HCT116 (cell line): ENCODE results near the gene ALDOC.

Source experiments
- ATF3 ChIP-seq: IDR thresholded peaks from 2 replicates; pipeline ENCODE4 v1.6.1; 2012
- CEBPB ChIP-seq: IDR thresholded peaks from 2 replicates; pipeline ENCODE4 v1.6.1; 2012; ENCODE audit warnings: low read depth
- EZH2 ChIP-seq: fragments of 200-600 bp; sonication (generic); IDR thresholded peaks from 2 replicates; pipeline ENCODE4 v1.6.1; 2017; ENCODE audit warnings: antibody characterized with exemption, mixed run types
- POLR2A ChIP-seq: IDR thresholded peaks from 2 replicates; pipeline ENCODE4 v1.7.0; 2011; ENCODE audit warnings: borderline replicate concordance; ENCODE audit not compliant: insufficient read depth, insufficient read length; ENCODE audit errors: extremely low read depth
- POLR2AphosphoS5 ChIP-seq: IDR thresholded peaks from 2 replicates; pipeline ENCODE4 v1.6.1; 2011; ENCODE audit warnings: mild to moderate bottlenecking, low read depth, low read length, moderate library complexity
- RAD21 ChIP-seq: IDR thresholded peaks from 2 replicates; pipeline ENCODE4 v1.6.1; 2012; ENCODE audit warnings: low read depth, mild to moderate bottlenecking
- REST ChIP-seq: IDR thresholded peaks from 2 replicates; pipeline ENCODE4 v1.6.1; 2012; ENCODE audit warnings: low read depth
- SIN3A ChIP-seq: IDR thresholded peaks from 2 replicates; pipeline ENCODE4 v1.6.1; 2012; ENCODE audit warnings: low read depth
- SP1 ChIP-seq: IDR thresholded peaks from 2 replicates; pipeline ENCODE4 v1.6.1; 2012; ENCODE audit warnings: low read depth
- TCF7L2 ChIP-seq: IDR thresholded peaks from 2 replicates; pipeline ENCODE4 v1.7.0; 2011; ENCODE audit warnings: borderline replicate concordance, inconsistent platforms; ENCODE audit not compliant: insufficient read depth, insufficient read length; ENCODE audit errors: extremely low read depth
- ZNF274 ChIP-seq: fragments of 200-500 bp; sonication (Bioruptor generic); IDR thresholded peaks from 2 replicates; pipeline ENCODE4 v1.6.1; 2014; ENCODE audit warnings: mild to moderate bottlenecking, low read depth, low read length, inconsistent platforms
- TF ChIP-seq, protein P1 (sequence below), 3 experiments: fragments of 200-600 bp in 1 of 3; sonication (generic) in 1 of 3; IDR thresholded peaks in 2 of 3; conservative IDR thresholded peaks in 1 of 3; 2 replicates each; pipeline ENCODE4 v1.5.1; 2012 to 2017; ENCODE audit warnings: low read depth in 2 of 3, low read length in 2 of 3, antibody characterized with exemption in 1 of 3, borderline replicate concordance in 1 of 3, control low read depth in 1 of 3, mild to moderate bottlenecking in 1 of 3, mixed read lengths in 1 of 3, mixed run types in 1 of 3, moderate library complexity in 1 of 3; ENCODE audit not compliant: insufficient read depth in 1 of 3
- TF ChIP-seq, protein P2 (sequence below): IDR thresholded peaks from 2 replicates; pipeline ENCODE4 v1.6.1; 2012

GRCh38 chr17:28584434-28584833, 7.7 kb upstream of the ALDOC start:
- TF ChIP-seq, protein P1, sequence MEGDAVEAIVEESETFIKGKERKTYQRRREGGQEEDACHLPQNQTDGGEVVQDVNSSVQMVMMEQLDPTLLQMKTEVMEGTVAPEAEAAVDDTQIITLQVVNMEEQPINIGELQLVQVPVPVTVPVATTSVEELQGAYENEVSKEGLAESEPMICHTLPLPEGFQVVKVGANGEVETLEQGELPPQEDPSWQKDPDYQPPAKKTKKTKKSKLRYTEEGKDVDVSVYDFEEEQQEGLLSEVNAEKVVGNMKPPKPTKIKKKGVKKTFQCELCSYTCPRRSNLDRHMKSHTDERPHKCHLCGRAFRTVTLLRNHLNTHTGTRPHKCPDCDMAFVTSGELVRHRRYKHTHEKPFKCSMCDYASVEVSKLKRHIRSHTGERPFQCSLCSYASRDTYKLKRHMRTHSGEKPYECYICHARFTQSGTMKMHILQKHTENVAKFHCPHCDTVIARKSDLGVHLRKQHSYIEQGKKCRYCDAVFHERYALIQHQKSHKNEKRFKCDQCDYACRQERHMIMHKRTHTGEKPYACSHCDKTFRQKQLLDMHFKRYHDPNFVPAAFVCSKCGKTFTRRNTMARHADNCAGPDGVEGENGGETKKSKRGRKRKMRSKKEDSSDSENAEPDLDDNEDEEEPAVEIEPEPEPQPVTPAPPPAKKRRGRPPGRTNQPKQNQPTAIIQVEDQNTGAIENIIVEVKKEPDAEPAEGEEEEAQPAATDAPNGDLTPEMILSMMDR (IDR thresholded peaks at IDR 0.05 in 2 of 3, conservative IDR thresholded peaks at IDR 0.05 in 1 of 3; ENCODE audit: borderline replicate concordance in 1 of 3, insufficient read depth in 1 of 3, low read depth in 2 of 3, low read length in 2 of 3), result no peak
- TF ChIP-seq TCF7L2 (no peak), ATF3 (no peak), REST (no peak), POLR2A (no peak), EZH2 (no peak), RAD21 (no peak), CEBPB (no peak), POLR2AphosphoS5 (no peak), SIN3A (no peak), ZNF274 (no peak), SP1 (no peak)
- TF ChIP-seq, protein P2, sequence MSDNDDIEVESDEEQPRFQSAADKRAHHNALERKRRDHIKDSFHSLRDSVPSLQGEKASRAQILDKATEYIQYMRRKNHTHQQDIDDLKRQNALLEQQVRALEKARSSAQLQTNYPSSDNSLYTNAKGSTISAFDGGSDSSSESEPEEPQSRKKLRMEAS, result no peak
